GM18868 (cell line): Measurements from ENCODE around the gene OBSCN.
"Not testable (repeated sequence)": the region's sequence is repeated elsewhere in the genome, so short reads cannot be mapped to it uniquely, and the experiment has no call there.

Experiments
- ATAC-seq: cut with Tn5 transposase; IDR thresholded peaks from one replicate; pipeline ENCODE4 v1.9.1; 2021; ENCODE audit warnings: mild to moderate bottlenecking, moderate library complexity; ENCODE audit not compliant: unreplicated experiment

The OBSCN gene

GRCh38 chr1:228226141-228226874 is 18.5 kb downstream of the OBSCN start:
- ATAC-seq, result no peak

GRCh38 chr1:228226956-228227791 is 19.3 kb downstream of the OBSCN start:
- no peak for ATAC-seq

- not testable (repeated sequence) for ATAC-seq
Observed at GRCh38 chr1:228228147-228228546, 20.3 kb downstream of the OBSCN start.

GRCh38 chr1:228228601-228229074 is 20.8 kb downstream of the OBSCN start:
- no peak for ATAC-seq

GRCh38 chr1:228231189-228231588 is 23.3 kb downstream of the OBSCN start:
- no peak for ATAC-seq

- no peak for ATAC-seq
Observed at GRCh38 chr1:228233136-228233535, 25.3 kb downstream of the OBSCN start.

- no peak for ATAC-seq
Observed at GRCh38 chr1:228234921-228235320, 27.1 kb downstream of the OBSCN start.

GRCh38 chr1:228236744-228237143 is 28.9 kb downstream of the OBSCN start:
- no peak for ATAC-seq

GRCh38 chr1:228238007-228238406 is 30.2 kb downstream of the OBSCN start:
- ATAC-seq, result no peak

GRCh38 chr1:228238461-228238860 is 30.6 kb downstream of the OBSCN start:
- ATAC-seq, result no peak

- ATAC-seq, result no peak
Observed at GRCh38 chr1:228240411-228241240, 32.8 kb downstream of the OBSCN start.

- no peak for ATAC-seq
Observed at GRCh38 chr1:228241259-228241658, 33.4 kb downstream of the OBSCN start.

GRCh38 chr1:228242409-228242808 is 34.6 kb downstream of the OBSCN start:
- no peak for ATAC-seq

- ATAC-seq, result no peak
Observed at GRCh38 chr1:228243093-228243492, 35.2 kb downstream of the OBSCN start.

- not testable (repeated sequence) for ATAC-seq
Observed at GRCh38 chr1:228243989-228244388, 36.1 kb downstream of the OBSCN start.

- ATAC-seq, result no peak
Observed at GRCh38 chr1:228245111-228245510, 37.3 kb downstream of the OBSCN start.

GRCh38 chr1:228246216-228246900 is 38.5 kb downstream of the OBSCN start:
- no peak for ATAC-seq

- ATAC-seq, result no peak
Observed at GRCh38 chr1:228249513-228250305, 41.9 kb downstream of the OBSCN start.

GRCh38 chr1:228252476-228252875 is 44.6 kb downstream of the OBSCN start:
- ATAC-seq, result not testable (repeated sequence)
